22Rv1 (cell line): Measurements from ENCODE around the gene TBC1D21.

Experiments
- ZFX ChIP-seq: fragments of 450-650 bp; IDR thresholded peaks from 2 replicates; pipeline ENCODE4 v1.6.1; 2017; ENCODE audit warnings: antibody characterized with exemption, borderline replicate concordance
- TF ChIP-seq, protein P1 (sequence below): fragments of 450-650 bp; IDR thresholded peaks from 2 replicates; pipeline ENCODE4 v1.5.1; 2017; ENCODE audit warnings: mild to moderate bottlenecking

DNA sequence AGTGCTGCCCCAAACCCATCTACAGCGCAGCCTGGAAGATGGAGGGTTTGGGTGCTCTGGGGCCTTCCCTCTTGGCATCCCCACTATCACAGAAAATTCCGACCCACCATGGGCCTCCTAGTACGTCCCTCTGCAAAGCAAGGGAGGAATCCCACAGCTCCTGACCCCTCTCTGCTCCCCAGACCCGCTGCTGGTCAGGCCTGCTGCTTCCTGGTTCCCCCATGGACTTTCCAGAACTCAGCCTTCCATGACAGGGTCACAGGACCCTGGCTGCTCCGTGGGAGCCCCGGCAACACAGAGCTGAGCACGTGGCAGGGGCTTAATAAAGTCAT is 49.8 kb downstream of the TBC1D21 start:
- TF ChIP-seq, protein P1, sequence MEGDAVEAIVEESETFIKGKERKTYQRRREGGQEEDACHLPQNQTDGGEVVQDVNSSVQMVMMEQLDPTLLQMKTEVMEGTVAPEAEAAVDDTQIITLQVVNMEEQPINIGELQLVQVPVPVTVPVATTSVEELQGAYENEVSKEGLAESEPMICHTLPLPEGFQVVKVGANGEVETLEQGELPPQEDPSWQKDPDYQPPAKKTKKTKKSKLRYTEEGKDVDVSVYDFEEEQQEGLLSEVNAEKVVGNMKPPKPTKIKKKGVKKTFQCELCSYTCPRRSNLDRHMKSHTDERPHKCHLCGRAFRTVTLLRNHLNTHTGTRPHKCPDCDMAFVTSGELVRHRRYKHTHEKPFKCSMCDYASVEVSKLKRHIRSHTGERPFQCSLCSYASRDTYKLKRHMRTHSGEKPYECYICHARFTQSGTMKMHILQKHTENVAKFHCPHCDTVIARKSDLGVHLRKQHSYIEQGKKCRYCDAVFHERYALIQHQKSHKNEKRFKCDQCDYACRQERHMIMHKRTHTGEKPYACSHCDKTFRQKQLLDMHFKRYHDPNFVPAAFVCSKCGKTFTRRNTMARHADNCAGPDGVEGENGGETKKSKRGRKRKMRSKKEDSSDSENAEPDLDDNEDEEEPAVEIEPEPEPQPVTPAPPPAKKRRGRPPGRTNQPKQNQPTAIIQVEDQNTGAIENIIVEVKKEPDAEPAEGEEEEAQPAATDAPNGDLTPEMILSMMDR = no peak
- no peak for TF ChIP-seq ZFX
